IPS DF 19.7 (cell line): Measurements from ENCODE around the gene FKBP15.
"Not testable (repeated sequence)": the region's sequence is repeated elsewhere in the genome, so short reads cannot be mapped to it uniquely, and the experiment has no call there.

Experiments
- DNase-seq: peaks from one replicate; pipeline ENCODE4 v3.0.0-alpha.2; 2013; ENCODE audit warnings: low read depth, low spot score

FKBP15 gene

DNA sequence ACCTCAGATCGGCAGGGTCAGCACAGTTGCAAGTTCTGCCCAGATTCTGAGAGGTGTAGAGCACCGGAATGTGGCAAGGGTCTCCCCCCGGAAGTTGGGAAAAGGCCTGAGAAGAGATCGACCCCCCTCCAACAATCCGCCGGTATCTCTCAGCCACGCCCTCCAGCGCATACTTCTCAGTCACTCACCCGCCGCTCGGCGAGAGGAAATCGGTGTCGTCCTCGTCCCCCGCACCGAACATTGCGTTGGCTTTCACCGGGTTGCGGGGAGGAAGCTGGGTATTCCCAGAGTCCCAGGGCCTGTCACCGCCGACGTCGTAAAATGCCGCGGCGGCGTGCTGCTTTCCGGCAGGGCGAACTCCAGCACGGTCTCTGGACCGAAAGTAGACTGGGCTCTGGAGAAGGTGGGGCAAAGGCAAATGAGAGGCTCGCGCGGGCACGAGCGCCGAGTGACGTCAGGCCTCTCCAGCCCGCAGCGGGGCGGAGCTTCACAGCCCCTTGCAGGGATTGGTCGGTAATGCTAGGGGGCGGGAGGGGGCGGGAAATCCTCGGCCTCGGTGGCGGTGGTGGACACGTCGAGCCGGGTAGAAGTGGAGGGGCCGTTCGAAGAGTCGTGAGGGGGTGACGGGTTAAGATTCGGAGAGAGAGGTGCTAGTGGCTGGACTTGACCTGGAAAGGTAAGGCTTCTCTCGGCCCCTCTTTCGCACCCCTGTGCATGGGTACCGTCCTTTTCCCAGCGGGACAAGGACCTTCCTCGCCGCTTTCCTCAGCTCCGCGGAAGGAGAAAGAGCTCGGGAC, at the start of gene FKBP15, which contains the start of gene SLC31A1:
Gene FKBP15, minus strand, starts transcription at position 275 of the 797 bp plus-strand sequence. Its CDS starts 34 bp downstream, at position 241.
Gene SLC31A1, plus strand, starts transcription at position 542 of the 797 bp plus-strand sequence. CDS start 34,605 bp downstream, outside the sequence.
- peak; percentile 89 for DNase-seq

GRCh38 chr9:113269871-113270270, 48.8 kb upstream of the FKBP15 start:
- DNase-seq, result no peak

- no peak for DNase-seq
Observed at GRCh38 chr9:113269355-113269754, 48.3 kb upstream of the FKBP15 start.

GRCh38 chr9:113267911-113268566, 47.0 kb upstream of the FKBP15 start:
- no peak for DNase-seq

DNA sequence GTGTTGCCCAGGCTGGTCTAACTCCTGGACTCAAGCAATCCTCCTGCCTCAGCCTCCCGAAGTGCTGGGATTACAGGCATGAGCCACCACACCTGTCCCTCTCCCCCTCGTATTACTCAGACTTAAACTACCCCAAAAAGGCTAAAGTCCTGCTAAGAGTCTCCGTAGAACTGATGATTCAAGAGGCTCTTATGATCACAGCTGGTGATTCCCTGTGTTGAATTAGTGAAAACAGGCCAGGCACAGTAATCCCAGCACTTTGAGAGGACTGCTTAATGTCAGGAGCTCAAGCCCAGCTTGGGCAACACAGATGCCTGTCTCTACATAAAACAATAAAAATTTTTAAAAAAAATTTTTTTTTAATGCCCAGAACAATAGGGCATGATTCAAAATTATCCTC, 45.1 kb upstream of the FKBP15 start:
- no peak for DNase-seq

GRCh38 chr9:113261917-113262671, 41.0 kb upstream of the FKBP15 start:
- no peak for DNase-seq

GRCh38 chr9:113258282-113258681, 37.2 kb upstream of the FKBP15 start:
- no peak for DNase-seq

DNA sequence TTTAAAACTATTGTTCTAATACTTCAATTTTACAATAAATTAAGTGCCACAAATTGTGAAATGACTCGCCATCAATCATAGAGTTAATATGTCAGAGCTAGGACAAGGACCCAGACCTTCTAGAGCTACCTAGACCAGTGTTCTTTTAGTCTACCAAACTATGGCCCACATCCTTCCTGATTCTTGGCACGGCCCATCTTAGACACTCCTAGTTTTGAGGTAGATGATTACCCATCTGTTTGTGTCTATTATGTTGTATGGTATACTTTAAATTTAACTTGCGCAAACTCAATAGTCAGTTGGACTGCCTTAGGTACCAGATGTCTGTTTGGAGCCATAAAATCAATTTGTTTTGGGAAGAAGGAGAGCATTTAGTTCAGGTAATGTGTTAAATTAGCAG, 36.8 kb upstream of the FKBP15 start:
- no peak for DNase-seq

DNA sequence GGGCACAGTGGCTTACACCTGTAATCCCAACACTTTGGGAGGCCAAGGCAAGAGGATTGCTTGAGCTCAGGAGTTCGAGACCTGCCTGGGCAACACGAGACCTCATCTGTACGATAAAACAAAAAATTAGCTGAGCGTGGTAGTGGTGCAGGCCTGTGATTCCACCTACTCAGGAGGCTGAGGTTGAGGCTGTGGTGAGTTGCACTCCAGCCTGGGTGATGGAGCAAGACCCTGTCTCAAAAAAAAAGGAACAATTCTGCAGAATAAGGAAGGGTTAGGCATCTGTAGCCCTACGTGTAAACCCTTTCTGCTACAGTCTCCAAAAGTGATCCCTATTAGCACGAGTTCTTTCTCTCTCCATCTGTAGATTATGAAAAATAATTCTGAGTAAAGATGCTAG, 34.4 kb upstream of the FKBP15 start:
- no peak for DNase-seq

GRCh38 chr9:113254991-113255390, 33.9 kb upstream of the FKBP15 start:
- DNase-seq, result no peak

DNA sequence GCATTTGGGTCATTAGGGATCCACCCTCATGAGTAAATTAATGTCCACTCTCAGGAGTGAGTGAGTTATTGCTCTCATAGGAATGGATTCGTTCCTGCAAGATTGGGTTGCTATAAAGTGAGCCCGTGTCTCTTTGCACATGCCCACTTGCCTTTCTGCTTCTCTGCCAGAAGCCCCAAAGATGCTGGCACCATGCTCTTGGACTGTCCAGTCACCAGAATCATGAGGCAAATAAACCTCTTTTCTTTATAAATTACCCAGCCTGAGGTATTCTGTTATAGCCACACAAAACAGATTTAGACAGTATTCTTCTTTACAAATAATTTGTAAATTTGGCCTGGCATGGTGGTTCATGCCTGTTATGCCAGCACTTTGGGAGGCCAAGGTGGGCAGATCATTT, 29.7 kb upstream of the FKBP15 start:
- no peak for DNase-seq

DNA sequence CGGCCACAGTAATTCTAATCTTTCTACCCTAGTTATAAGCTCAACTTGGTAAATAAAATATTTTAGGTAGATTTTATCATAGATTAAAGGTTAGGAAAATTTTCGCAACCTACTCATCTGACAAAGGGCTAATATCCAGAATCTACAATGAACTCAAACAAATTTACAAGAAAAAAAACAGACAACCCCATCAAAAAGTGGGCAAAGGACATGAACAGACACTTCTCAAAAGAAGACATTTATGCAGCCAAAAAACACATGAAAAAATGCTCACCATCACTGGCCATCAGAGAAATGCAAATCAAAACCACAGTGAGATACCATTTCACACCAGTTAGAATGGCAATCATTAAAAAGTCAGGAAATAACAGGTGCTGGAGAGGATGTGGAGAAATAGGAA, 28.6 kb upstream of the FKBP15 start:
- DNase-seq, result not testable (repeated sequence)

GRCh38 chr9:113247640-113248039, 26.6 kb upstream of the FKBP15 start:
- no peak for DNase-seq

GRCh38 chr9:113246928-113247327, 25.9 kb upstream of the FKBP15 start:
- DNase-seq, result no peak

DNA sequence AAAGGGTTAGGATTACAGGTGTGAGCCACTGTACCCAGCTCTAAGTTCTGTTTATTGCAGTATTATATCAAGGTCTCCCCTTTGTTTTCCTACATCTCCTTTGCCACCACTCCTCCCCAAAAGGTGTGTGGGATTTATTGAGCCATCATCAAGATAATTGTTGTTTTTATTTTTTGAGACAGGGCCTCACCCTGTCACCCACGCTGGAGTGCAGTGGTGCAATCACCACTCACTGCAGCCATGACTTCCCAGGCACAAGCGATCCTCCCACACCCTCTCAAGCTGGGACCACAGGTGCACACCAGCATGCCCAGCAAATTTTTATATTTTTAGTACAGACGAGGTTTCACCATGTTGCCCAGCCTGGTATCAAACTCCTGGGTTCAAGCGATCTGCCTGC, 24.8 kb upstream of the FKBP15 start:
- no peak for DNase-seq

- no peak for DNase-seq
Observed at GRCh38 chr9:113244556-113244955, 23.5 kb upstream of the FKBP15 start.

GRCh38 chr9:113241161-113241560, 20.1 kb upstream of the FKBP15 start:
- DNase-seq, result no peak

DNA sequence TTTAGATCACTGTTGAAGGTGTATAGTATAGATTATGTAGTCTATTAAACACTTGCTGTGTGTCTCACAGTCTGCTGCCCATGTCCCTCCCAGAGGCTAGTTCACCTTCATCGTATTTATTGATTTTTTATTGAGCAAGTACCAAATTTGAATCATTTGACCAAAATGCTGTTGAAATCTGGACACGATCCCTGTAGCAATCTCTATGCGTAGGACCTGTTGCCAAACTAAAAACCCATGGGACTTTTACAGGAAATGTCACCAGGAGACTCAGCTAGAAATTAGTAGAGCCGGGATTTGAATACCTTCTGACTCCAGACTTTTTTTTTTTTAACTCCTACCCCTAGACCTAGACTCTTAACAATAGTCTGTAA, 17.8 kb upstream of the FKBP15 start:
- no peak for DNase-seq

GRCh38 chr9:113238202-113238858, 17.3 kb upstream of the FKBP15 start:
- no peak for DNase-seq

DNA sequence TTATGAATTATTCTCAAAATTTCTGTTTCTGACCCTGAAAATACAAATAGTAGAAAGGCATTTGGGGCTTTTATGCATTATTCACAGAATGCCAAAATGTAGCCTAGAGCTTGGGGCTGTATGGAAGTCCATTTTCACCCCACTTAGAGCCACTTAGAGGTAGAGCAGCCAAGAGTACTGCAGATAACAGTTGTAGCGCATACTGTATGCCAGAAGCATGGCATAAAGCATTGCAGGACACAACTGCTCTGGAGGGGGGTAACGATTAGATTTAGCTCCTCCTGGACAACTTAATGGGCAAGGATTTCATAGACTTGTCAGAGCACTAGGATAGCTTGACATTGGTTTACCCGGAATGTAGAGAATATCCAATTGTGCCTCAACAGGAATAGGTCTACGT, 15.9 kb upstream of the FKBP15 start:
- no peak for DNase-seq

DNA sequence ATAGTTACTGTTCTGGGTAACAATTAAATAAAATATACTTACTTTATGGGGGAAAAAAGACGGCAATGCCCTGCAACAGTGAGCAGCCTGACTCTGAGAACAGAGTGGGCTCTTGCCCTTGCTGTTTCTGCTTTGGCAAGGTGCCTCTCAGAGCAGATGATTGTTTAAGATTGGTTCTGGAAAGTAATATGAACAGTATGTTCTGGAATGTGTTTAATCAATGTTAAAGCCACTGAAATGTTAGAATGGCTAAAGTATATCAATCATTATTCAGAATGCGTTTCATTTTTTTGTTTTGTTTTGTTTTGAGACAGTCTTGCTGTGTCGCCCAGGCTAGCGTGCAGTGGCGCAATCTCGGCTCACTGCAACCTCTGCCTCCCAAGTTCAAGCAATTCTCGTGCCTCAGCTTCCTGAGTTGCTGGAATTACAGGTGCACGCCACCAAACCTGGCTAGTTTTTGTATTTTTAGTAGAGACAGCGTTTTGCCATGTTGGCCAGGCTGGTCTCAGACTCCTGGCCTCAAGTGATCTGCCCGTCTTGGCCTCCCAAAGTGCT, 14.7 kb upstream of the FKBP15 start:
- DNase-seq, result not testable (repeated sequence)

DNA sequence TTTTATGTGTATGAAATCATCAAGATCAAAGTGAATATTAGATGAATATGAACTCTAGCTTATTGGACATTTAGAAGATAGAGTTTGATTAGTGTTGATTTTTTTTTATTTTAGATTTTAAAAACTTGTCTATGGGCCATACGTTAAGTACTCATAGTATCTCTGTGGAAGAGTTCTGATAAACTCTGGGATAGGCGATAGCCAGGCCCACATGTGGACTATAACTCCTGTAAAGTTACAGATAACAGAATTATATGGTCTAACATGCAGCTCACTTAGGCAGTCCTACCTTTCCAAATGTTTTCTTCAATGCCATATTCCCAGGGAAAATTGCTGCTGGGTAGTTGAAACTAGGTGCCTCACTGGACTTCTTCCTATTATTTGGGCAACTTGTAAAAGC, 10.6 kb upstream of the FKBP15 start:
- no peak for DNase-seq
